ENCODE data around the gene KPNA4. TPM values are rescaled to one million over a fixed set of nuclear protein-coding genes. Genes with fewer than 3 reads are reported as not detected.
"Not testable (repeated sequence)": the region's sequence is repeated elsewhere in the genome, so short reads cannot be mapped to it uniquely, and the experiment has no call there.

KPNA4 gene
- total RNA-seq, 2 experiments from 2014 or later: 44.9 to 48.4 TPM

GRCh38 chr3:160540551-160540950 is 24.8 kb downstream of the KPNA4 start:
- no peak overlapping the region for H3K27ac Mint-ChIP-seq
- no peaks in the 10 kb centered on the region for H3K27me3 Mint-ChIP-seq
- DNase-seq: no peak
- H3K4me3 Mint-ChIP-seq: no peak overlapping the region
- peaks cover 8% of the 10 kb centered on the region for H3K36me3 Mint-ChIP-seq
- ChIA-PET POLR2A (no interaction called here), CTCF (no interaction called here)
- intact Hi-C loops (cut with micrococcal nuclease): no loop called here
- H3K4me1 Mint-ChIP-seq (ENCODE audit: low read depth): peaks cover 56% of the 10 kb centered on the region
- H3K9me3 Mint-ChIP-seq: no peaks in the 10 kb centered on the region

GRCh38 chr3:160538895-160539294 is 26.5 kb downstream of the KPNA4 start:
- intact Hi-C loops (cut with micrococcal nuclease): no loop called here
- ChIA-PET CTCF (no interaction called here), POLR2A (no interaction called here)
- no peaks in the 10 kb centered on the region for H3K9me3 Mint-ChIP-seq
- H3K36me3 Mint-ChIP-seq: peaks cover under 1% of the 10 kb centered on the region
- DNase-seq: no peak
- no peak overlapping the region for H3K4me3 Mint-ChIP-seq
- H3K4me1 Mint-ChIP-seq (ENCODE audit: low read depth): peaks cover 43% of the 10 kb centered on the region
- H3K27ac Mint-ChIP-seq: no peak overlapping the region
- H3K27me3 Mint-ChIP-seq: no peaks in the 10 kb centered on the region

GRCh38 chr3:160537729-160538128 is 27.6 kb downstream of the KPNA4 start:
- H3K27me3 Mint-ChIP-seq: no peaks in the 10 kb centered on the region
- H3K36me3 Mint-ChIP-seq: peaks cover 2% of the 10 kb centered on the region
- no peak for DNase-seq
- no peak overlapping the region for H3K4me3 Mint-ChIP-seq
- intact Hi-C loops (cut with micrococcal nuclease): no loop called here
- peaks cover 35% of the 10 kb centered on the region for H3K4me1 Mint-ChIP-seq (ENCODE audit: low read depth)
- ChIA-PET POLR2A (no interaction called here), CTCF (no interaction called here)
- H3K9me3 Mint-ChIP-seq: no peaks in the 10 kb centered on the region
- no peak overlapping the region for H3K27ac Mint-ChIP-seq

- POLR2A ChIA-PET: no interaction called here
- Mint-ChIP-seq H3K4me3 (no peak overlapping the region), H3K27me3 (no peaks in the 10 kb centered on the region), H3K4me1 (ENCODE audit: low read depth) (peaks cover 3% of the 10 kb centered on the region), H3K27ac (no peak overlapping the region), H3K36me3 (peaks cover 21% of the 10 kb centered on the region), H3K9me3 (no peaks in the 10 kb centered on the region)
- intact Hi-C loops (cut with micrococcal nuclease): no loop called here
- CTCF ChIA-PET: no interaction called here
- DNase-seq: no peak
These were observed 33.0 kb downstream of the KPNA4 start for GRCh38 chr3:160532371-160532770.

GRCh38 chr3:160531311-160531710 is 34.1 kb downstream of the KPNA4 start:
- CTCF ChIA-PET: no interaction called here
- Mint-ChIP-seq H3K36me3 (peaks cover 26% of the 10 kb centered on the region), H3K4me1 (ENCODE audit: low read depth) (no peaks in the 10 kb centered on the region), H3K4me3 (no peak overlapping the region), H3K27ac (no peak overlapping the region), H3K9me3 (no peaks in the 10 kb centered on the region), H3K27me3 (no peaks in the 10 kb centered on the region)
- no peak for DNase-seq
- POLR2A ChIA-PET: no interaction called here
- intact Hi-C loops (cut with micrococcal nuclease): no loop called here

- H3K36me3 Mint-ChIP-seq: peaks cover 42% of the 10 kb centered on the region
- H3K27ac Mint-ChIP-seq; intact Hi-C loops (cut with micrococcal nuclease); DNase-seq; H3K4me3 Mint-ChIP-seq; CTCF ChIA-PET; H3K4me1 Mint-ChIP-seq (ENCODE audit: low read depth); H3K9me3 Mint-ChIP-seq; H3K27me3 Mint-ChIP-seq; POLR2A ChIA-PET: not testable (repeated sequence)
These were observed 49.0 kb downstream of the KPNA4 start for GRCh38 chr3:160516391-160516790.

- Mint-ChIP-seq H3K36me3 (peaks cover 40% of the 10 kb centered on the region), H3K4me1 (ENCODE audit: low read depth) (no peaks in the 10 kb centered on the region), H3K27me3 (no peaks in the 10 kb centered on the region), H3K9me3 (no peaks in the 10 kb centered on the region), H3K4me3 (no peak overlapping the region), H3K27ac (no peak overlapping the region)
- CTCF ChIA-PET: no interaction called here
- DNase-seq: no peak
- POLR2A ChIA-PET: no interaction called here
- intact Hi-C loops (cut with micrococcal nuclease): no loop called here
These were observed 64.0 kb downstream of the KPNA4 start for GRCh38 chr3:160501325-160501724.

GRCh38 chr3:160498202-160498601 is 67.2 kb downstream of the KPNA4 start:
- CTCF ChIA-PET: interaction anchor here (1.0 kb wide), 1 partner anchor 24 kb away, joined by 3 read pairs; no protein-coding TSS in a partner anchor
- intact Hi-C loops (cut with micrococcal nuclease): no loop called here
- no peaks in the 10 kb centered on the region for H3K4me1 Mint-ChIP-seq (ENCODE audit: low read depth)
- no peak overlapping the region for H3K4me3 Mint-ChIP-seq
- H3K9me3 Mint-ChIP-seq: no peaks in the 10 kb centered on the region
- DNase-seq: no peak
- H3K27ac Mint-ChIP-seq: no peak overlapping the region
- POLR2A ChIA-PET: no interaction called here
- no peaks in the 10 kb centered on the region for H3K27me3 Mint-ChIP-seq
- H3K36me3 Mint-ChIP-seq: peaks cover 29% of the 10 kb centered on the region

- no peak for DNase-seq
- Mint-ChIP-seq H3K4me1 (ENCODE audit: low read depth) (peaks cover 1% of the 10 kb centered on the region), H3K9me3 (no peaks in the 10 kb centered on the region), H3K4me3 (no peak overlapping the region), H3K27ac (no peak overlapping the region), H3K27me3 (no peaks in the 10 kb centered on the region), H3K36me3 (no peaks in the 10 kb centered on the region)
- ChIA-PET POLR2A (no interaction called here), CTCF (interaction anchor here (1.2 kb wide), 1 partner anchor 53 kb away, joined by 3 read pairs; no protein-coding TSS in a partner anchor)
- intact Hi-C loops (cut with micrococcal nuclease): no loop called here
These were observed 75.2 kb downstream of the KPNA4 start for GRCh38 chr3:160490166-160490565.

- Mint-ChIP-seq H3K4me3 (no peak overlapping the region), H3K36me3 (no peaks in the 10 kb centered on the region), H3K9me3 (no peaks in the 10 kb centered on the region), H3K27ac (no peak overlapping the region), H3K4me1 (ENCODE audit: low read depth) (peaks cover 2% of the 10 kb centered on the region), H3K27me3 (no peaks in the 10 kb centered on the region)
- no peak for DNase-seq
- intact Hi-C loops (cut with micrococcal nuclease): loop anchor here (1.0 to 5.0 kb wide), 3 partner anchors 39 to 454 kb away; partner anchors contain the start of gene TRIM59
- ChIA-PET POLR2A (interaction anchor here (0.6 kb wide), 1 partner anchor 52 kb away, joined by 3 read pairs; no protein-coding TSS in a partner anchor), CTCF (interaction anchor here (0.7 to 1.3 kb wide), 5 partner anchors 9 to 602 kb away, joined by 3 to 4 read pairs (median 3); no protein-coding TSS in a partner anchor)
These were observed 78.9 kb downstream of the KPNA4 start for GRCh38 chr3:160486459-160486869.

- peaks cover 3% of the 10 kb centered on the region for H3K27me3 Mint-ChIP-seq
- H3K36me3 Mint-ChIP-seq: no peaks in the 10 kb centered on the region
- intact Hi-C loops (cut with micrococcal nuclease): no loop called here
- H3K9me3 Mint-ChIP-seq: no peaks in the 10 kb centered on the region
- no peak for DNase-seq
- ChIA-PET CTCF (no interaction called here), POLR2A (interaction anchor here (0.6 kb wide), 1 partner anchor 74 kb away, joined by 3 read pairs; no protein-coding TSS in a partner anchor)
- no peak overlapping the region for H3K27ac Mint-ChIP-seq
- no peak overlapping the region for H3K4me3 Mint-ChIP-seq
- H3K4me1 Mint-ChIP-seq (ENCODE audit: low read depth): peaks cover 2% of the 10 kb centered on the region
These were observed 82.6 kb downstream of the KPNA4 start for GRCh38 chr3:160482796-160483195.

- POLR2A ChIA-PET: interaction anchor here (0.6 kb wide), 1 partner anchor 75 kb away, joined by 3 read pairs; no protein-coding TSS in a partner anchor
- H3K4me3 Mint-ChIP-seq: no peak overlapping the region
- peaks cover 2% of the 10 kb centered on the region for H3K4me1 Mint-ChIP-seq (ENCODE audit: low read depth)
- H3K36me3 Mint-ChIP-seq: no peaks in the 10 kb centered on the region
- CTCF ChIA-PET: no interaction called here
- intact Hi-C loops (cut with micrococcal nuclease): no loop called here
- H3K27ac Mint-ChIP-seq: no peak overlapping the region
- DNase-seq: no peak
- peaks cover 3% of the 10 kb centered on the region for H3K27me3 Mint-ChIP-seq
- H3K9me3 Mint-ChIP-seq: no peaks in the 10 kb centered on the region
These were observed 83.5 kb downstream of the KPNA4 start for GRCh38 chr3:160481856-160482255.

- DNase-seq: no peak
- ChIA-PET CTCF (no interaction called here), POLR2A (no interaction called here)
- H3K27me3 Mint-ChIP-seq: peaks cover 3% of the 10 kb centered on the region
- H3K4me1 Mint-ChIP-seq (ENCODE audit: low read depth): peaks cover 2% of the 10 kb centered on the region
- intact Hi-C loops (cut with micrococcal nuclease): no loop called here
- no peak overlapping the region for H3K4me3 Mint-ChIP-seq
- H3K27ac Mint-ChIP-seq: no peak overlapping the region
- no peaks in the 10 kb centered on the region for H3K9me3 Mint-ChIP-seq
- no peaks in the 10 kb centered on the region for H3K36me3 Mint-ChIP-seq
These were observed 84.4 kb downstream of the KPNA4 start for GRCh38 chr3:160480931-160481330.

Measured in activated CD4-positive, alpha-beta memory T cell treated with anti-CD3 and anti-CD28 coated beads for 36 hours (primary cell).